H1 (cell line): Measurements from ENCODE around the gene TOP1. TPM values are rescaled to one million over a fixed set of nuclear protein-coding genes. Genes with fewer than 3 reads are reported as not detected.

Experiments used
- ASH2L ChIP-seq: fragments of 200-600, 300-600 bp; sonication (generic); IDR thresholded peaks from one replicate; pipeline ENCODE4 v1.7.1; 2017; ENCODE audit warnings: low read length
- BRCA1 ChIP-seq: IDR thresholded peaks from 2 replicates; pipeline ENCODE4 v1.6.1; 2012; ENCODE audit warnings: low read depth, low read length, improper control_type of control experiment
- CHD7 ChIP-seq: fragments of 300-600 bp; sonication (generic); IDR thresholded peaks from 2 replicates; pipeline ENCODE4 v1.7.1; 2012; ENCODE audit warnings: low read length, moderate library complexity, mild to moderate bottlenecking, inconsistent platforms; ENCODE audit not compliant: insufficient replicate concordance
- JUN ChIP-seq: IDR thresholded peaks from 2 replicates; pipeline ENCODE4 v1.6.1; 2011; ENCODE audit warnings: low read depth, mild to moderate bottlenecking, improper control_type of control experiment, low read length
- KDM5A ChIP-seq: fragments of 200-600 bp; IDR thresholded peaks from 2 replicates; pipeline ENCODE4 v1.7.1; 2012; ENCODE audit warnings: mild to moderate bottlenecking, low read length, inconsistent platforms, mixed read lengths
- NRF1 ChIP-seq: IDR thresholded peaks from 2 replicates; pipeline ENCODE4 v1.6.1; 2011; ENCODE audit warnings: mild to moderate bottlenecking, low read depth, low read length, improper control_type of control experiment
- POLR2AphosphoS5 ChIP-seq: IDR thresholded peaks from 2 replicates; pipeline ENCODE4 v1.6.1; 2011; ENCODE audit warnings: low read depth, low read length
- RAD21 ChIP-seq, 2 experiments: IDR thresholded peaks in 1 of 2; conservative IDR thresholded peaks in 1 of 2; 2 replicates each; pipeline ENCODE4 v1.6.1; 2011; ENCODE audit warnings: low read depth in 2 of 2, low read length in 2 of 2, improper control_type of control experiment in 1 of 2, inconsistent platforms in 1 of 2, mild to moderate bottlenecking in 1 of 2, moderate library complexity in 1 of 2
- RBBP5 ChIP-seq: IDR thresholded peaks from 2 replicates; pipeline ENCODE4 v1.7.1; 2012; ENCODE audit warnings: low read depth, mild to moderate bottlenecking, inconsistent platforms, low read length, moderate library complexity, borderline replicate concordance
- SIRT6 ChIP-seq: IDR thresholded peaks from one replicate; pipeline ENCODE4 v1.7.1; 2012; ENCODE audit warnings: low read length, inconsistent platforms
- SP1 ChIP-seq: IDR thresholded peaks from 2 replicates; pipeline ENCODE4 v1.6.1; 2011; ENCODE audit warnings: low read depth, low read length
- SP2 ChIP-seq: IDR thresholded peaks from 2 replicates; pipeline ENCODE4 v1.6.1; 2012; ENCODE audit warnings: mild to moderate bottlenecking, low read length, inconsistent platforms
- TBP ChIP-seq: IDR thresholded peaks from 2 replicates; pipeline ENCODE4 v1.6.1; 2011; ENCODE audit warnings: low read depth, low read length, improper control_type of control experiment
- polyA plus RNA-seq, 7 experiments: library from polyadenylated mRNA; depleted of rRNA in 3 of 7; stranded (reverse) in 5 of 7; unstranded in 2 of 7; fragments of >200 nt in 5 of 7; fragments of 200-250 nt in 2 of 7; gene quantifications; 1 replicate in 5 of 7; 2 replicates in 1 of 7; 4 replicates in 1 of 7; pipeline versions ENCODE4 v1.2.1 to v1.2.3, GENCODE V29; 2011 to 2013; ENCODE audit warnings: missing spikeins in 2 of 7, mixed read lengths in 2 of 7
- total RNA-seq: library from RNA; stranded (reverse); fragmentation: NEBNext Ultra II Directional; extraction: Animal tissue kit (Norgen Biotek cat#: 25700); gene quantifications from 2 replicates; pipeline ENCODE4 v1.2.1, GENCODE V29; 2021

Gene TOP1
- total and polyA plus RNA-seq, 2 of the 8 experiments (the other 6 are each of a cell fraction or from before 2014, with no cell fraction given) = 7.4 to 108 TPM

DNA sequence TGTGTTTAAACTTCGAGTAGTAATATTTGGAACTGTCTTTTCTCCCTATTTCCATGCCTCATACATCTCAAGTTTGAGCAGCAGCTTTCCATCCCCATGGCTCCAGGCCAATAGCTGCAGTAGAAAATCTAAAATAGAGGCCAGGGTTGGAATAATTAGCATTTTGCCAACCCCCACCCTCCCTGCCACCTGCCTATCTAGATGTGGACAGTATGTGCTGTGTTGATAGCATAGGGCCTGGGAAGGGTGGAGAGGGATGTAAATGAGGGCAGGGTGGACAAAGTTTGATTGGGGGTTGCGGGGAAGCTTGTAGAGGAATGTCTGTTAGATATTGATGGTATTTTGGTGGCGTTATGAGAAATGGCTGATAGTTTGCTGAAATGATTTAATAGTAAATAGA, 5.6 kb downstream of the TOP1 start (continued):
- TF ChIP-seq CHD7 = no peak
- TF ChIP-seq JUN = no peak
- no peak for TF ChIP-seq ASH2L
- TF ChIP-seq SP2 = no peak
- no peak for TF ChIP-seq SP1
- TF ChIP-seq KDM5A = no peak
- TF ChIP-seq SIRT6 = no peak
- TF ChIP-seq RBBP5 = no peak
- no peak for TF ChIP-seq POLR2AphosphoS5
- TF ChIP-seq NRF1 = no peak
- no peak for TF ChIP-seq TBP
- no peak for TF ChIP-seq RAD21 (IDR thresholded peaks at IDR 0.05 in 1 of 2, conservative IDR thresholded peaks at IDR 0.05 in 1 of 2; ENCODE audit: low read depth in 2 of 2, low read length in 2 of 2)
- no peak for TF ChIP-seq BRCA1
